ENCODE results near the gene GM2A.
"Not testable (repeated sequence)": the region's sequence is repeated elsewhere in the genome, so short reads cannot be mapped to it uniquely, and the experiment has no call there.

The GM2A gene

DNA sequence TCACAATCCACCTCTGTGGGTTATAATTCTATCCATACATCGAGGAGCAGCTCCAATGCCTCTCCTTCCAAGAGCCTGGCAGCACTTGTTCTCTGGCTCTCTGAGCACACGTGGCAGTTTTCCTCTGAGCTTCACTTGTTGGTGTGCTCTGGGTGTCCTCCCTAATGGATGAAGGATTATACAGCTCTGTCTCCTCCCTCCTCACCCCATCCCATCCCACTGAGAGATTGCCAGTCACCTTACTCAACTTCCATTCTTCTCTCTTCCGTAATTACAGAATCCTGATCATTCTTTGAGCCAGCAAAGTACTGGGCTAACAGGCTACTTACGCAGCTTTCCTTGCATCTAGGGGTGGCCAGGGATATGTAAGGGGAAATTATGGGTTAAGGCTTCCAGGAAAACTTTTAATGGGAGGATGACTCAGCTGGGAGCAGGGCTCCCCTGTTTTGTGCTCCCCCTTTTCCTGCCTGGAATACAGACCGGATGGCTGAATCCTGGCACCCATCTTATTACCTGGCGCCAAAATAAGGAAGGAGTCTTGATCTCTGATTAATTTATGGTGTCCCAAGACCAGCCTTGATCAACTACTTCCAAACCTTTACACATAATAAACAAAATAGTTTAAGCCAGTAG lies 22.8 kb upstream of the GM2A start:
- no peak for DNase-seq

DNA sequence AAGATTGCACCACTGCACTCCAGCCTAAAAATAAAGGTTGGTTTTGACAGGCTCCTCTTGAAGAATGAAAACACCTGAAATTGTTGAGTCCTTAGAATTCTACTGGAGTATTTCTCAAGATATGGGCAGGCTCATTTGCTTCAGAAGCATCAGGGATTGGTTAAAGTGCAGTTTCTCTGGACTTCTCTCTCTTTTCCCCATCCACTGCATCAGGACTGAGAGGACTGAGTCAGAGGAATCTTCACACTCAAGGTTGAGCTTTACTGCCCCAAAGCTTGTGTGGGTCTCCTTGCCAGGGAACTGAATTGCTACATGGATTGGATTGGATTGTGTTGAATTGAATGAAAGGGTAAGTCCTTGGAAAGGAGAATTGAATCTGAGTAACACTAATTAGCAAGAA lies 21.6 kb upstream of the GM2A start:
- no peak for DNase-seq

DNA sequence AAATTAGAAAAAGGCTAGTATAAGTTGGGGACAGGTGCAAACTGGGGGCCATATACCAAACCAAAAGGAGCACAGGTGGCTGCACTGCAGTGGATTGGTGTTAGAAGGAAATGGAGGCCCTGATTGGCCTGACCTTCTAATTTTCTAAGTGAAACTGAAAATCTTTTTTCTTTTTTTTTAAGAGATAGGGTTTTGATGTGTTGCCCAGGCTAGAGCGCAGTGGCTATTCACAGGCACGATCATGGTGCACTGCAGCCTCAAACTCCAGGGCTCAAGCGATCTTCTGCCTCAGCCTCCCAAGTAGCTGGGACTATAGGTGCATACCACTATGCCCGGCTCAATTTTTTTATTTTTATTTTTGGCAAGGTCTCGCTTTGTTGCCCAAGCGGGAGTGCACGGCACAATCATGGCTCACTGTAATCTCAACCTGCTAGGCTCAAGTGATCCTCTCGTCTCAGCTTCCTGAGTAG lies 19.3 kb upstream of the GM2A start:
- DNase-seq = no peak

DNA sequence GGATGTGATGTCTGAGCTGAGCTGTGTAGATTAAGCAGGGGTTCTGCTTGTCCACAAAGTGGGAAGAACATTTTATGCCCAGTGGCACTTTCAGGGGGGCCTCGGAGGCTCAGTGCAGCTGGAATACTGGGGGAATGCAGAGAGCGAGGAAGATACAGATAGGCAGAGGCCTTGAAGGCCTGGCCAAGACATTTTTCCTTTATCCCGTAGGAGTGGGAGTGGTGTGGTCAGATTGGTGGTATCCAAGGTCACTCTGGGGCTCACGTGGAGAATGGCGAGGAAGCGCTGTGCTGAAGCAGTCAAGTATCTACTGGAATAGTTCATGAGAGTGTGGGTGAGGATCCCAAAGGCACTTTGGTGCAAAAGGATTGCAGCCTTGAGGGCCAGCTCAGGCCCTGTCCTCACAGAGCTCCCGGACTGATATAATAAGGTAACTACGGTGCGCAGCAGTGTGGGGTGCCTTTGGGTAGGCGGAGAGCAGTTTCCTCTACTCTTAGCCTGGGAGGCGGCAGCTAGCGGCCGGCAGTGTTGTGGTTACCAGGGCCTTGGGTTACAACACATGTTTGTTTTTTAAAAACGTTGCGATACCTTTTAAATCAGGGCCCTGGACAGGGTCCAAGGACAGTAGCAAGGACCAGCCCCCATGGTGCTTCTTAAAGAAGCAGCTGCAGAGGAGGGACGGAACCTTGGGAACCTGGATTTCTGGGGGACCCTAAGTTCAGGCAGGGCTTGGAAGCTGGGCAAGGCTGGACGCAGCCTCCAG lies 18.3 kb upstream of the GM2A start:
- no peak for DNase-seq

DNA sequence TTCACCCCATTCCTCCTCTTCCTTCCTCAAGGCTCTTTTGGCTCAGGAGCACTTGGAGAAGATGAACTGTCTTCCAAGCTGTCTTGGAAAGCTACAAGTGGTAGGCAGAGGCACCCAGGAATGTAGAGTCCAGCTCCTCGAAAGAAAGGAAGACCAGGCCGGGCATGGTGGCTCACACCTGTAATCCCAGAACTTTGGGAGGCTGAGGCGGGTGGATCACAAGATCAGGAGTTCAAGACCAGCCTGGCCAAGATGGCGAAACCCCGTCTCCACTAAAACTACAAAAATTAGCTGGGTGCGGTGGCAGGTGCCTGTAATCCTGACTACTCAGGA lies 17.8 kb upstream of the GM2A start:
- not testable (repeated sequence) for DNase-seq

DNA sequence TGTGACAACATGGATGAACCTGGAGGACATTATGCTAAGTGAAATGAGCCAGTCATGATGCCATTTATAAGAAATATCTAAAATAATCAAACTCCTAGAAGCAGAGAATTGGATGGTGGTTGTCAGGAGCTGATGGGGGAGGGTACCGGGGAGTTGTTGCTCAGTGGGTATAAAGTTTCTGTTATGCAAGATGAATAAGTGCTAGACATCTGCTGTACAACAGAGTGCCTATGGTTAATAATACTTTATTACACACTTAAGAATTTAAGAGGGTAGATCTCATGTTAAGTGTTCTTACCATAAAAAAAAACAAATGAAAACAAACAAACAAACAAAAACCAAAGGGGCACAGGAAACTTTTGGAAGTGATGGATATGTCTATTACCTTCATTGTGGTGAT lies 16.1 kb upstream of the GM2A start:
- no peak for DNase-seq

DNA sequence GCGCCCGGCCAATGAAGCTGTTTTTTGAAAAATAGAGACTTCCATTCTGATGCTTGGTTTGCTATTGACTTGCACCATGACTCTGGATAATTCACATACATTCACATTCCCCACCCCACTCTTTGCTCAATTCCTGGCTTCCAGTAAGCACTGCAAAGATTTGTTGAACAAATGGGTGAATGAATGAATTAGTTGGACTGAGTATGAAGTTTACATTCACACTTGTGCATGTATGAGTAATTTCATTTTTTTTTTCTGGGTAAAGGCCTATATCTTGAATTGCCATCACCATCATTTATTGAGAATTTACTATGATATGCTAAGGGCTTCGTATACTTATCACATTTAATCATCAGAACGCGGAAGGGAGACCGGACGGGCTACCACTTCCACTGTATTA lies 15.3 kb upstream of the GM2A start:
- no peak for DNase-seq

DNA sequence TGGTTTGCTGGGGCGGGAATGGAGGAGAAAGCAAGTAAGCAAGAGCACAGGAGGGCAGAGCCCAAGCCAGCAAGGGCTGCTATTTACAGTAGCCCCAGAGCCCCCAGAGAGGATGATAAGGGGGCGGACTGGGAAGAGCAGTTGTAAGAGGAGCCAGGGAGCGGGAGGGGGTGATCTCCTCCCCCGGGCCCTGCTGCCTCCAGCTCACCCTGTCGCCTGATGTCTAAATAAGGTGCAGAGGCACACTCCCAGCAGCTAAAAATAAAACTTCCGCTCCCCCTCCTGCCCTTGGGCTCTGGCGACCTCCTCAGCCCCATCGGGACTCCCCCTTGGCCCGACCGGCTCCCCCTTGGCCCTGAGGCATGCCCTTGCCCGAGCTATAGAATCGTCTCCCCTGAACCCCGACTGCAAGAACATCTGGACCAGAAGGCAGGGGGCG lies 14.7 kb upstream of the GM2A start:
- no peak for DNase-seq

DNA sequence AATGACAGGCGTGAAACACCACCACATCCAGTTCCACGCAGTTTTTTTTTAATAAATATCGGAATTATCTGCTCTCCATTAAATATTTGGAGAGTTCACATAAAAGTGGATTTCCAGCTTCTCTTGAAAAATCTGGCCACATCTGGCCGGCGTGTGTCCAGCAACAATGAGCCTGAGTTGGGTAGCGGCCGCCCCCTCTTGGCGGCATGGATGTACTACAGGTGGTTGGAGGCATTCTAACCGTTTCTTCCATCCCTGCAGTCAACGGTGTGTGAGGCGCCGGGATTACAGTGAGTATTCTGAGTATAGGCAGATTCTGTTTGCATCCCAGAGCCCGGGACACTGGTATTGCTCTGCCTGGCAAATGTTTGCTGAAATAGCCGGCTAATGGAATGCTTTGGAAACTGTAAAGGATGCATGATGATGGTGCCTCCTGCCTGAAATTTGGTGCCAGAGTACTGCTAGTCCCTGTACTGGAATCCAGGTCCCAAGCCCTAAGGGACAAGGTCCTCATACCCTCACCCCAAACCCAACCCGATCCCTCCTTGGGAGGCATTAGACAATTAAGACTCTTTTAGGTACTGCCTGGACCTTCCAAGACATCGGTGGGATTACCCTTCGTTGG lies 13.6 kb upstream of the GM2A start:
- DNase-seq = no peak

DNA sequence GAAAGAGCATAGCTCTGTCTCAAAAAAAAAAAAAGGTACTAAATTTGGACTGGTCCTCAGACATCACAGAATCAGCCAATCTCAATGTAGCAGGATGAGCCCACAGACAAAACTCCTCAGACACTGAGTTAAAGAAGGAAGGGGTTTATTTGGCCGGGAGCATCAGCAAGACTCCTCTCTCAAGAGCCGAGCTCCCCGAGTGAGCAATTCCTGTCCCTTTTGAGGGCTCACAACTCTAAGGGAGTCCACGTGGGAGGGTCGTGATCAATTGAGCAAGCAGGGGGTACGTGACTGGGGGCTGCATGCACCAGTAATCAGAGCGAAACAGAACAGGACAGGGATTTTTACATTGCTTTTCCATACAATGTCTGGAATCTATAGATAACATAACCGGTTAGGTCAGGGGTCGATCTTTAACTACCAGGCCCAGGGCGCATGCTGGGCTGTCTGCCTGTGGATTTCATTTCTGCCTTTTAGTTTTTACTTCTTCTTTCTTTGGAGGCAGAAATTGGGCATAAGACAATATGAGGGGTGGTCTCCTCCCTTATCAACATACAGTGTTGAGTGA lies 12.6 kb upstream of the GM2A start:
- DNase-seq = not testable (repeated sequence)

DNA sequence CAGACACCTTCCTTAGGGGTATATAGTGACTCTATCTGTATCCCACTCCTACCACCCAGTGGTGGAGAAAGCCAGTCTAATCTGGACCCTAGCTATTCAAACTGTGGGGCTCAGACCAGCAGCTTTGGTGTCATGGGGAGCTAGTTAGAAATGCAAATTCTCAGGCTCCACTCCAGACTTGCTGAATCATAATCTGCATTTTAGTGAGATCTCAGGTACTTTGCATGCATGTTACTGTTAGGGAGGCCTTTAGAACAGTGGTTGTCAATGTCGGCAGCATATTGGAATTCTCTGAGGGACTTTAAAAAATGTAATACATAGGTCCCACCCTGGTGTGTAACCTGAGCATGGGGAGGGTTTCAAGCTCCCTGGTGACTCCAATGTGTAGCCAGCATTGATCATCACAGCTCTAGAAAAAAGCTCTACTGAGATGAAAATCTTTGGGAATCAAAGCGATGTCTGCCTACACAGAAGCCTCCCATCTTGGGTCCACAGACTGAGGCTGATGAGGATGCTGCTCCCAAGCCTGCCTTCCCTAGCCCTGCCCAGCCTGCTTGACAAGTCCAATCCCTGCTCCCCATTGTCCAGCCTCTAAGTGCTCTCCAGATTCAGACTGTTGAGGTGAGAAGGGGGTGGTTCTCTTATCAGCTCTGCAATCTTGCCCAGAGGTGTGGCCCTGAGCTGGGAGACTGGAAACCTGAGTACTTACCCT lies 11.9 kb upstream of the GM2A start:
- DNase-seq = no peak

DNA sequence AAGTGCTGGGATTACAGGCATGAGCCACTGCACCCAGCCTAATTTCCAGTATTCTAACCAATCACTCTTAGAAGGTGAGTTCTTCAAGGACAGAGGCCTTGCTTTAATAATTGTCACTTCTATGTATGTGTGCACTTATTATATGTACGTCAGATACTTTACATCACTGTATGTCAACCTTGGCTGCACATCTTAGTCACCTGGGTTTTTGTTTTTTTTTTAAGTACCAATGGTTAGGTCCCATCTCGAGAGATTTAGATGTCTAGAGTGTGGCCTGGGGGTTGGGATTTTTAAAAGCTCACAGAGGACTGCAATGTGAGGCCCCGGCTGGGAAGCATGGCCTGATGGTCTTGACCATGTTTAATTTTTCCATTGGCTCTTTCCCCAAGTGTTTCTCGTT lies 9.9 kb upstream of the GM2A start:
- DNase-seq = no peak

DNA sequence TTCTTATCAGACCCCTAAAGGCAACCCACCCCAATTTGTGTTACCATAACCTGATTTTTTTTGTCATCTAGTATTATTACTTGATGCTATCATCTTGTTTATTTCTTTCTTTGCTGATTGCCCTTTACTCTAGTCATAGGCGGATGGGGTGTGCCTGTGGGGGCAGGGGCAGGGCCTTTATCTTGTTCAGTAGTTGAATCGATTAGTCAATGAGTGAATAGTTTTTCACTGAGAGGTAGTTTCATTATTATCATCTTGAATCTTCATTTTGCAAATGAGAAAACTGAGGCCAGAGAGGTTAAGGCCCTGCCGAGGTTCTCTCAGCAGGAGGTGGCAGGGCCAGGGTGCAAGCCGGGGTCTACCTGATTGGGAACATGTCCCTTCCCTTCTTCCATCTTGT lies 9.4 kb upstream of the GM2A start:
- no peak for DNase-seq

DNA sequence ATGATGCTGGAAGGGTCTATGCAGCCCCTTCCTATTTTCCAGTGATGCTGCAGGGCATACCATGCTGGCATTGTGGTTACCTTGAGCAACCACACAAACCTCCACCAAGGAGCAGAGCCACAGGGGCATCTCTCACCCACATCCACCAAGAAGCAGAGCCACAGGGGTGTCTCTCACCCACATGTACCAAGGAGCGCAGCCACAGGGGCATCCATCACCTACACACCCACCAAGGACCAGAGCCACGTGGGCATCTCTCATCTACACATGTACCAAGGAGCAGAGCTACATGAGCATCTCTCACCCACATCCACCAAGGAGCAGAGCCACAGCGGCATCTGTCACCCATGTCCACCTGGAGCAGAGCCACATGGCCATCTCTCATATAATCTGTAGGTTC lies 8.8 kb upstream of the GM2A start:
- no peak for DNase-seq

DNA sequence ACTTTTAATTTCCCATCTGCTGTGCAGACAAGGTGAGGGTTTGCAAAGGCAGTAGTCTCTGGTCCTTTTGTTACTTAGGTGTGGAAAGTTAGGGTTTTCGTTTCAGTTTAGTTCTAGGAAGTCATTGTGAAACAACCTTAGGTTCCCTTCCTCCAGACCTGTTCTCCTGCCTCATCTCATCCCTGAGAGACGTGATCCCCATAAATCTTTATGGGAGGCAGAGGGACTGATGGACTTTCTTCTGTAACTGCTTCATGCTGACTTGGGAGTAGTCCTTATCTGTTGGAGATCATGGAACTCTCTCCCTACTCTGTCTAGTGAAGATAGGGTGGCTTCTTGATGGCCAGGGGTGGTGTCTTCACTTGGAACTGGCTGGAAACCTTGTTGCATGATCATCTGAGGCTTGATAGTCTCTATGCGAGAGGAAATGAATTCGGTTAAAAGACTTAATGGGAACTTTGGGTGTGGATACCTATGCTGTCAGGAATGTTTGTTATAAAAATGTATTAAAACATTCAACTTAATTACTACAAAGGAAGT lies 7.2 kb upstream of the GM2A start:
- DNase-seq = no peak

DNA sequence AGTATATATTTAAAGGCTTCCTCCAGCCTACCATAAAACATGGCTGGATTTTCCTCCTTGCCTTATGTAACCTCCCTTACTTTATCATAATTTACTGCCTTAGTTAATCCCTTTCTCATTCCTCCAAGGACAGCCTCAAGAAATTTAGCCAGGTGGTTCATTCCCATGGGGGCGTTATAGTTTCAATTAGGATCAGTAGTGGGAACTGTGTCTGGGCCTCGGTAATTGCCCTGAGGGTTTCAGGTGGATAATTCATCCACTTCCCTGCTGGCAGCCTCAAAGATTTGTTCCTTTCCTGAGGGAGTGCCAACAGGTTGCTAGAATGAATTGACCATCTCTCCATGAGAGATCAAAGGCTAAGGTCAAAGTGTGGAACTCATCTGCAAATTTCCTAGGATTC lies 4.3 kb upstream of the GM2A start:
- DNase-seq = no peak

DNA sequence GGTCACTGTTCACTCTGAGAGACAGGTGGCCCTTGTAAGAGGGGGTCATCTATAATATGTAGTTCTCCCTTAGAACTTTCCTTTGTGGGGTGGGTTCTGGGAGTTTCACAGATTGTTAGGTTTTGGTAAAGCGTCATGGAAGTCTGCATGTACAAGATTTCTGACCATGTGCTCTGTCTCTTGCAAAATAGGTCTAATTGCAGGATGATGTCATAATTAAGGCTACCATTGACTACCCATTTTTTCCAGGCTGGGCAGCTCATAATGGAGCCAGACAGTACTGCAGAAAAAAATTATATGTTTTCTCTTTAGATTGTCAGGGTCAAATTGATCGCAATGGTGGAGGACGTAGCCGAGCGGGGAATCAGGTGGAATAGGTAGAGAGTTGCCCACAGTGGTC lies 3.7 kb upstream of the GM2A start:
- no peak for DNase-seq

DNA sequence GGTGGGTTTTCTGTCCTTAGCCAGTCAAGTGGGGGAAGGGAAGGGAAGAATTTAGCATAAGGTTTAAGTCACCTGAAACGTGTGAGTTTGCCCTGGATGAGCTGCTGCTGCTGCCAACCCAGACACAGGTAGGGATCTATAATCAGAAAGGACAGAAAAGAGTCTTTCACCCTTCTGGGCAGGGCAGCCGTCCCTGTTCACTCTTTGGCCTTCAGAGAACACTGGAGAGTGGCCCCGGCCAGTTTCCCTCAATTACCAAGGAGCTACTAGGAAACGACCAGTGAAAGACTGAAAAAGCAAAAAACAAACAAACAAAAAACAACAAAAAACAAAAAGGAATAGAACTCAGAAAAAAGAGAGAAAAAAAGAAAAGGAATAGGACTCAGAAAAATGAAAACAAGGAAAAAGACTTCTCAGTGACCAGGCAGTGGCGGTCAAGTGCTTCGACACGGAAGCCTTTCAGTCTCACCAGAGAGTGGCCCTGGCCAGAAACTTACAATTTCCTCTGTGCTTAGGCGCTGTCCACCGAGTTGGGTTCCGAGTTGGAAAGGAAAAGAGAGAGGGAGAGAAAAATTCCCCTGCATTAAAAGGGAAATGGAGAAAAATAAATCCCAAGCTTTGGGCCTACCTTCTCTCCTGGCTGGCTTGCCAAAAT lies 2.5 kb upstream of the GM2A start:
- no peak for DNase-seq

DNA sequence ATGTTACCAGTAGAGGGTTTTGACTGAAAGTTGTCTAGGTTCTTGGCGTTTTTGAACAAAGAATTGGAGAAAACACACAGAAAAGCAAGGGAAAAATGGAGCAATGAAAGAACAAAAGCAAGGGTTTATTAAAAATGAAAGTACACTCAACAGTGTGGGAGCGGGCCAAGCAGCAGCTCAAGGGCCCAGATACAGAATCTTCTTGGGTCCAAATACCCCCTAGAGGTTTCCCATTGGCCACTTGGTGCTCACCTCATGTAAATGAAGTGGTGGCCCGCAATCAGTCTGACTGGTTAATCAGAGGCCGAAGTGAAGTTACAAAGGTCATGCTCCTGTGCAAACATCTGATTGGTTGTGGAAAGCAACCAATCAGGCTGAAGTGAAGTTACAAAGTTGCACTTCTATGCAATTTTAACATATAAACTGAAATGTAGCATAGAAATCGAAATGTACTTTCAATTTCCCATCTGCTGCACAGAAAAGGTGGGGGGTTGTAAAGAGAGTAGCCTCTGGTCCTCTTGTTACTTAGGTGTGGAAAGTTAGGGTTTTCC lies 1.9 kb upstream of the GM2A start:
- peak; percentile 12 for DNase-seq

DNA sequence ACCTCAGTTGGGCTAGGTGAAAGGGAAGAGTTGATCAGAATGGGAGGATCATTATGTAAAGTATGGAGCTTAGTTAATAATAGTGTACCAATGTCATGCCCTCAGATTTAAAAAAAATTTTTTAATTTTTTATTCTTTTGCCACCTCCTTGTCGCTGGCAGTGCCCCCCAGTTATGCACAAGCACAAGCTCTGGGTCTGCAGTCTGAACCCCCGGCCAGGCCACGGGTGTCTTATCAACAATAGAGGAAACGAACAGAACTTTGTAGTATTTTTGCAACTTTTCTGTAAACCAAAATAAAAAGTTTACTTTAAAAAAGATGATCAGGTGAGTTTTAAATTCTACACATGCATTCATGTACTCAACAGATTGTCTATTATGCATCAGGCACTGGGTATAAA lies 1.4 kb upstream of the GM2A start:
- DNase-seq = no peak

DNA sequence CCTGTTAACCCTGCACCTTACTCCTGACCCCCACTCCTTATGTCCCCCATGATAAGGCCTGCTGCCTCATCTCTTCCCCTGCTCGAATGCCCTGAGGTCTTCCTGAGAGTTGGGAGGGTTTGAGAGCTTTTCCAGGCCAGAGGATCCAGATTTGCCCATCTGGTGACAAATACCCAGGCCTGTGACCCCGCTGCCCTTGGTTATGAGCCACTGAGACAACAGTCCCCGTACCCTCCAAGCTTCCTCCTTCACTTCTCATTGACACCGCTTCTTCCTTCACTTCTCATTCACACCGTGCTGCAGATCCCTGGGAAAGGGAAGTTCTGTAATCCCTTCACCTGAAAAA lies 593 bp downstream of the GM2A start:
- DNase-seq = no peak

DNA sequence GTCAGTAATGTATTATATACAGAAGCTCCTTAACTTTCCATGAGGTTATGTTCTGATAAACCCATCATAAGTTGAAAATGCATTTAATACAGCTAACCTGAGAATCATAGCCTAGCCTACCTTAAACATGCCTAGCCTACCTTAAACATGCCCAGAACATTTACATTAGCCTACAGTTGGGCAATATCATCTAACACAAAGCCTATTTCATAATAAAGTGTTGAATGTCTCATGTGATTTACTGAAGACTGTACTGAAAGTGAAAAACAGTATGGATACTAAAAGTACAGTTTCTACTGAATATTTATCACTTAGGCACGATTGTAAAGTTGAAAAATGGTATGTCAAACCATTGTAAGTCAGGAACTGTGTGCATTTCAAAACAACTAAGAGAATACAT lies 1.6 kb downstream of the GM2A start:
- DNase-seq = no peak

All from activated effector memory CD4-positive, alpha-beta T cell treated with Interleukin-2 at 50 U/mL for 16 hours (primary cell).